Thyroid gland (tissue), 4 donors: Measurements from ENCODE around the gene BRSK2.

Experiments
- POLR2A ChIP-seq, 2 donors: fragments of 450-650 bp; IDR thresholded peaks; one replicate each; pipeline ENCODE4 v1.6.1; 2017; ENCODE audit warnings: antibody characterized with exemption in 2 of 2, mild to moderate bottlenecking in 2 of 2, moderate library complexity in 1 of 2
- TF ChIP-seq, protein P1 (sequence below), 6 experiments: fragments of 200-600 bp in 3 of 6; fragments of 450-650 bp in 3 of 6; sonication (generic) in 3 of 6; IDR thresholded peaks; one replicate each; pipeline ENCODE4 v1.5.1; 2016 to 2019; ENCODE audit warnings: antibody characterized with exemption in 6 of 6, mild to moderate bottlenecking in 2 of 6, inconsistent platforms in 1 of 6, moderate library complexity in 1 of 6

GRCh38 chr11:1421291-1421690 lies 31.6 kb downstream of the BRSK2 start:
- TF ChIP-seq, protein P1, sequence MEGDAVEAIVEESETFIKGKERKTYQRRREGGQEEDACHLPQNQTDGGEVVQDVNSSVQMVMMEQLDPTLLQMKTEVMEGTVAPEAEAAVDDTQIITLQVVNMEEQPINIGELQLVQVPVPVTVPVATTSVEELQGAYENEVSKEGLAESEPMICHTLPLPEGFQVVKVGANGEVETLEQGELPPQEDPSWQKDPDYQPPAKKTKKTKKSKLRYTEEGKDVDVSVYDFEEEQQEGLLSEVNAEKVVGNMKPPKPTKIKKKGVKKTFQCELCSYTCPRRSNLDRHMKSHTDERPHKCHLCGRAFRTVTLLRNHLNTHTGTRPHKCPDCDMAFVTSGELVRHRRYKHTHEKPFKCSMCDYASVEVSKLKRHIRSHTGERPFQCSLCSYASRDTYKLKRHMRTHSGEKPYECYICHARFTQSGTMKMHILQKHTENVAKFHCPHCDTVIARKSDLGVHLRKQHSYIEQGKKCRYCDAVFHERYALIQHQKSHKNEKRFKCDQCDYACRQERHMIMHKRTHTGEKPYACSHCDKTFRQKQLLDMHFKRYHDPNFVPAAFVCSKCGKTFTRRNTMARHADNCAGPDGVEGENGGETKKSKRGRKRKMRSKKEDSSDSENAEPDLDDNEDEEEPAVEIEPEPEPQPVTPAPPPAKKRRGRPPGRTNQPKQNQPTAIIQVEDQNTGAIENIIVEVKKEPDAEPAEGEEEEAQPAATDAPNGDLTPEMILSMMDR (IDR thresholded peaks at IDR 0.05) = no peak
- TF ChIP-seq POLR2A (IDR thresholded peaks at IDR 0.05) = no peak
